ENCODE measurements around the gene KRTAP5-3.

Gene KRTAP5-3

DNA sequence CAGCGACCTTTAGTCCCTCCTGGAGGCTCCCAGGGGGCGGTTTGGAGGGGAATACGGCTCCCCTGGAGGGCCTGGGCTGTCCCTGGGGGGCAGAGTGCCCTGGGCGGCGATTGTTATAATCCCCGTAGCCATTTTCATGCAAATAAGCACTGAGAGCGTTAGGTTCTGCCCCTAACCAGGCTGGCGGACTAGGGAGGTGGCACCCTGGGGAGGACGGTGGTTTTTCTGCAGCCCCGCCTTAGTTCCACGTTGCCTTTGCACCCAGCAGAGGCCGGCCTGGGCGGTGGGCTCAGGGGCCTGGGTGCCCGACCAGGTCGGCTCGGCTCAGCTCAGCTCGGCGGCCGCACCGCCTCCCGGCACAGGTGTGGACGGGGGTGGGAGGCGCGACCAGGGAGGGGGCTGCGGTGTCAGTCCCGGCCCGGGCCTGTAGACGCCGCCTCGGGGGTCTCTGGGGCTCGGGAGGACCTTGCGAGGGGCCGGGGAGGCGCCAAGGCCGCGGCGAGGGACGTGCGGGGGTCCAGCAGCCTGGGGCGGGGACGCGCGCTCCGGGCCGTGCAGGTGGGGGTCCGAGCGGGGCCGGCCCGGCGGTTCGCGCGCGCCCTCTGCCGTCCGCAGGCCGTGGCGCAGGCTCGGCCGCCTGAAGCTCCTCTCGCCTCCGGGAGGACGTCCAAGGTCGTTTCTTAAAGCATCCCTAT lies 33.9 kb downstream of the KRTAP5-3 start:
- in situ Hi-C loops (cut with HindIII; ENCODE audit: low pct_ligation_motif_present, low sequenced_read_pairs) = no loop called here
- peaks cover 14% of the 10 kb centered on the region for H3K27me3 ChIP-seq (replicated peaks)
- H3K4me3 ChIP-seq (ENCODE audit: low read depth, low read length) = no peak overlapping the region
- no peaks in the 10 kb centered on the region for H3K36me3 ChIP-seq (replicated peaks)
- peak; percentile 69 for TF ChIP-seq CTCF (IDR thresholded peaks at IDR 0.05; ENCODE audit: low read depth, low read length, missing control alignments)
- DNase-seq = no peak
- no peak overlapping the region for H3K27ac ChIP-seq

DNA sequence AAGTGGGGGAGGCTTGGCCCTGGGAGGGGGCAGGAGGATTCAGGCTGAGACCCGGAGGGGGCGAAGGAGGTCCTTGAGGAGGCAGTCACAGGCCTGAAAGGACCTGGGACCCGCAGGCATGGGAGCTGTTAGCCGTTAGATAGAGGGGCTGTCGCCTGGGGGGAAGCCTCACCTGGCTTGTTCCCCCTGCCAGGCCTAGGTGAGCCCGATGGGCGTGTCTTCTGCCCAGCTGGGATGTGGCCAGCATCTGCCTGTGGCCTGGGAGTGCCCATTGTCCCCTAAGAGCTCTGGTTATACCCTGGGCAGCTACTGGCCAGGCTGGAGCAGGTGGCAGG lies 34.4 kb downstream of the KRTAP5-3 start:
- H3K27ac ChIP-seq = no peak overlapping the region
- H3K4me3 ChIP-seq (ENCODE audit: low read depth, low read length) = no peak overlapping the region
- in situ Hi-C loops (cut with HindIII; ENCODE audit: low pct_ligation_motif_present, low sequenced_read_pairs) = no loop called here
- no peak for TF ChIP-seq CTCF (IDR thresholded peaks at IDR 0.05; ENCODE audit: low read depth, low read length, missing control alignments)
- no peak for DNase-seq
- H3K27me3 ChIP-seq (replicated peaks) = peaks cover 14% of the 10 kb centered on the region
- H3K36me3 ChIP-seq (replicated peaks) = no peaks in the 10 kb centered on the region

DNA sequence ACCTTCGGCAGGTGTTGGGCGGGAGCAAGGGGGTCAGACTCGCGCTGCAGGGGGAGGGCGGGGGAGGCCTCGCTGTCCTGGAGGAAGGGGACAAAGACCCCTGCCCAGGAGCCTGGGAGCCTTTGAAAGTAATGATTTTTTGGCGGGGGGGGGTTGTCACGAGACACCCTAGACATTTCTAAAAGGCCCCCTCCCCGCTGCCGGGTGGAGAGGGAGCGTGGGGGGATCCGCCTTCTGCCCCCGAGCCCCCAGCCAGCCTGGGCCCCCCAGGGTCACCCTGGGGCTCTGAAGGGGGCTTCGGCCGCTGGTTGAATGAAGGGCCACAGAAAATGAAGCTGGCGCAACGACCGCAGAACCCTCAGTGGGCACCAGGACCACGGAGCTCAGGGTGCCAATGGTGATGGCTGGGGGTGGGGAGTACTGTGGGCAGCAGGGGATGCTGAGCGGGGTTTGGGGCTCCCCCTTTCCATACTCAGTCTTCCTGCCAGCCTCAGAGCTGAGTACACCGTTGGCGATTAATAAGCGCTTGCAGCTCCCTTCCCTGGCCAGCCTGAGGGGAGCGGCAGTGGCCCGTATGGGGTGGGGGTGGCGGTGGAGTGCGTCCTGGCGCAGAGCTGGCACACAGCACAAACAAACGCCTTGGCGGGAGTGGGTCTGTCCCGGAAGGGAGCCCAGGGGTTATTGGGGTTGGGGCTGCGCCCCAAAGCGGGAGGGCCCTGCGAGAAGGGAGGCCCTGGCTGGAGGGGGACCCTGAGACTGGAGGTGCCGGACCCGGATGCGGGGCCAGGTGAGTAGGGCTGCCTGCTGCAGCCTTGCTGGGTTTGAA lies 35.0 kb downstream of the KRTAP5-3 start:
- Histone ChIP-seq H3K27me3 (replicated peaks) (peaks cover 14% of the 10 kb centered on the region), H3K27ac (no peak overlapping the region), H3K4me3 (ENCODE audit: low read depth, low read length) (no peak overlapping the region), H3K36me3 (replicated peaks) (no peaks in the 10 kb centered on the region)
- no peak for TF ChIP-seq CTCF (IDR thresholded peaks at IDR 0.05; ENCODE audit: low read depth, low read length, missing control alignments)
- no peak for DNase-seq
- in situ Hi-C loops (cut with HindIII; ENCODE audit: low pct_ligation_motif_present, low sequenced_read_pairs) = no loop called here

GRCh38 chr11:1572197-1573076 lies 35.8 kb downstream of the KRTAP5-3 start, which contains the start of gene DUSP8:
TSS of gene DUSP8 (minus strand) at chr11:1572271. CDS start at chr11:1565826, 6,445 bp downstream.
- in situ Hi-C loops (cut with HindIII; ENCODE audit: low pct_ligation_motif_present, low sequenced_read_pairs) = no loop called here
- no peak for TF ChIP-seq CTCF (IDR thresholded peaks at IDR 0.05; ENCODE audit: low read depth, low read length, missing control alignments)
- Histone ChIP-seq H3K27ac (no peak within 1 kb of the TSS), H3K36me3 (replicated peaks) (no peaks in the 10 kb centered on the region), H3K27me3 (replicated peaks) (peaks cover 14% of the 10 kb centered on the region), H3K4me3 (ENCODE audit: low read depth, low read length) (peak within 1 kb of the TSS; percentile 56)
- DNase-seq = peak; percentile 77

DNA sequence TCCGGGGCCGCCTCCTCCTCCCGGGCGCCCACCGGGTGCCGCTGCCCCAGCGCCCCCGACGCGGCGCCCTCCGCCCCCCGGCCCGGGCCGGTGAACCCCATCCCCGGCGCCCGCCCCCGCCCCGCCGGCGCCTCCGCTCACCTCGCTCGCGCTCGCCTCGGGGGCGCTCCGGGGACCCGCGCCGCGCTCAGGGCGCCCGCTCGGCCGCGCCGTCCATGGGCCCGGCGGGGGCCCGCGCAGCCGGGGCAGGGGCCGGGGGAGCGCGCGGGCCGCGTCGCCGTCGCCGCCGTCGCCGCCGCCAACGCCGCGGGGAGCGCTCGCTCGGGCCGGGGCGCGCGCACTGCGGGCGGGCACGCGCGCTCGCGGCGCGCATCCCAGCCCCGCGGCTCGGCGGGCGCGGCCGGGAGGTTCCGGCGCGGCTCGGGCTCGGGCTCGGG lies 36.5 kb downstream of the KRTAP5-3 start:
- Histone ChIP-seq H3K4me3 (ENCODE audit: low read depth, low read length) (peak overlapping the region; percentile 56), H3K27ac (no peak overlapping the region), H3K36me3 (replicated peaks) (no peaks in the 10 kb centered on the region), H3K27me3 (replicated peaks) (peaks cover 14% of the 10 kb centered on the region)
- in situ Hi-C loops (cut with HindIII; ENCODE audit: low pct_ligation_motif_present, low sequenced_read_pairs) = no loop called here
- TF ChIP-seq CTCF (IDR thresholded peaks at IDR 0.05; ENCODE audit: low read depth, low read length, missing control alignments) = no peak
- no peak for DNase-seq
